NCI-H748 treated with DMSO at 0.1 percent for 48 hours (cell line): ENCODE data around the gene HSPG2.

ENCODE experiments used
- DNase-seq: peaks from one replicate; lab custom pipeline; 2025; lab: John Stamatoyannopoulos, UW

The HSPG2 gene

GRCh38 chr1:21879928-21880618 is 57.0 kb downstream of the HSPG2 start:
- DNase-seq, result no peak

DNA sequence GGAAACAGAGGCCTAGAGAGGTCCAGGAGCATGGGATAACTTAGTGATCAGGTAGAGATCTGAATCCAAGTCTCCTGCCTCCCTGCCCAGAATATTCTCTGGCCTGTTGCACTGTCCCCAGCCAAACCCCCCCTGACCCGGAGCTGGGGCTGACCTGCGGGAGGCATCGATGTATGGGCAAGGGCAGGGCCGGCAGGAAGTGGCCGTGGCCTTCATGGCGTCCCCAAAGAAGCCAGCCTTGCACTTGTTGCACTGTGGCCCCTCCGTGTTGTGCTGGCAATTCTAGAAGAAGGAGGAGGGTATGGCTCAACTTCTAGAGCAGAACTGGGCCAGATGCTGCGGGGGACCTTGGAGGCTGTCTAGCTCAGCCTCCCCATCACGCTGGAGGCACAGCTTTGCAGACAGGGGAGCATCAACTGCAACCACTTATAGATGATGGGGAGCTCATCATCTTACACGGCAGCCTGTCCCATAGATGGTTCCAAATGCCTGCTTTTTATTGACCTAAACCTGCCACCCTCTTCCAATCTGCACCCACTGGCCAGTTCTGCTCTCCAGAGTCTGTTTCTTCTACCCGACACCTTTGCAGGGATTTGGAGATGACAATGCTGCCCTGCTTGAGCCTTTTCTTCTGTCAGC is 58.2 kb downstream of the HSPG2 start:
- no peak for DNase-seq

GRCh38 chr1:21878009-21878773 is 58.9 kb downstream of the HSPG2 start:
- DNase-seq, result no peak

DNA sequence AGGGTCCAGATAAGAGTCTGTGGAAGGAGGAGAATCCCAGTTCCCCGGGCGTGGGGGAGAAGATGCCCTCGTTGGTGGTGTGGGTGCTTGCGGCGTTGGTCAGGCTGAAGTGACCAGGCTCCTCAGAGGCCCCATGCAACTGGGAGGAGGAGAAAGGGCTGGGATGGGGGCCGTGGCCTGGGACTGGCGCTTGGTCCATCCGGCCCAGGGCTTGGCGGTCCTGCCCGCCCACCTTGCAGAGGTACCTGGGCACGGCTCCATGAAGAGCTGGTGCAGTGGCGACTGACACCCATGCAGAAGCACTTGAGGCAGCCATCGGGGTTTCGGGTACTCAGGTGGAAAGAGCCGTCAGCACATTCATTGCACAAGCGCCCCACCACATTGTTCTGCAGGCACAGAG is 60.8 kb downstream of the HSPG2 start:
- no peak for DNase-seq

GRCh38 chr1:21875621-21876063 is 61.5 kb downstream of the HSPG2 start:
- no peak for DNase-seq

GRCh38 chr1:21874778-21875547 is 62.1 kb downstream of the HSPG2 start:
- DNase-seq, result peak; percentile 12

DNA sequence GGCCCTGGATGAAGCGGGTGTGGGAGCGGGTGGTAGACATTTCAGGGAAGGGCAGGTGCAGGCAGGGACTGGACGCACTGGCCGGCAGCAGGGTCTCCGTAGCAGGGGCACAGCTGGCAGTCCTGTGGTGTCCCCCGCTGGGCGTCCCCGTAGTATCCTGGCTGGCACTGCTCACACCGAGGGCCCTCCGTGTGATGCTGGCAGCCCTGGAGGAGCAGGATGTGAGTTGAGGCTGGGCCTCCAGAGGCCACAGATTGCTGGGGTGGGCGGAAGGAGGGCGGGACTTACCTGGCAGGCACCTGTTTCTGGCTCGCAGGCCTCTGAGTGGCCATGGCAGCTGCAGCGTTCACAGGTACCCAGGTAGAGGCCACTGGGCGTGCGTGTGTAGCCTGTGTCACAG is 62.8 kb downstream of the HSPG2 start:
- no peak for DNase-seq

DNA sequence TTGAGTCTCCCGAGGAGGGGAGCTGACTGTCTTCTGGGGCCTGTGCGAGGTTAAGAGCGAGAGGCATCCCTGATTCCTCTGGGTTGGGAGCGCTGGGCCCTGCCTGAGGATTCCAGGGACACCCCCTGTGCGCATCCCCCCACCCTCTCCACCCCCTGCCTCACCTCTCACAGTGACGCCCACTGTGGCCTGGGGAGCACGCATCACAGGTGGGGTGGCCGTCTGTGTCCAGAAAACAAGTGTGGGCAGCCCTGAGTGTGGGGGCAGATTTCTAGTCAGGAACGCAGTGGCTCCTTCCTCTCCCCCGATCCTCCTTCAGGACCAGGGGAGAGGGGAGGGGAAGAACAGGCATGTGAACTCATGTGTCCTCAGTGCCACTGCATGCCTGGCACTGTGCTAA is 63.3 kb downstream of the HSPG2 start:
- no peak for DNase-seq

DNA sequence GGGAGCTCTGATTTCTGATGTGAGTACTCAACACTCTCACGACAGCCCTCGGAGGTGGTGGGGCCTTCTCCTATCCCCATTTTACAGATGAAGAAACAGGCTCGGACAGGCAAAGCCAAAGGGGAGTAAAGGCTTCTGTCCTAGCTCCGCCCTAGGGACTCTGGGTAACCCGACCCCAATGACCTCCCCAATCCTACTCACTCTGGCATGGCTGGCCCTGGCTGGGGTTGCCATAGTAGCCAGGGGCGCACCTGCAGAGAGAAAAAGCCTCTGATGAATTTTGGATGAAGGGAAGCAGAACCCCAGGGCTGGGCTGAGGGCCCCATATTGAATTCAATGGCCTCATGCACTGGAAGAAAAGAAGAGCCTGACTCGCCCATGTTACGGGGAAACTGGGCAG is 63.9 kb downstream of the HSPG2 start:
- DNase-seq, result no peak

- DNase-seq, result no peak
Measured at GRCh38 chr1:21872445-21873079, 64.5 kb downstream of the HSPG2 start.

- no peak for DNase-seq
Measured at GRCh38 chr1:21871943-21872342, 65.2 kb downstream of the HSPG2 start.

DNA sequence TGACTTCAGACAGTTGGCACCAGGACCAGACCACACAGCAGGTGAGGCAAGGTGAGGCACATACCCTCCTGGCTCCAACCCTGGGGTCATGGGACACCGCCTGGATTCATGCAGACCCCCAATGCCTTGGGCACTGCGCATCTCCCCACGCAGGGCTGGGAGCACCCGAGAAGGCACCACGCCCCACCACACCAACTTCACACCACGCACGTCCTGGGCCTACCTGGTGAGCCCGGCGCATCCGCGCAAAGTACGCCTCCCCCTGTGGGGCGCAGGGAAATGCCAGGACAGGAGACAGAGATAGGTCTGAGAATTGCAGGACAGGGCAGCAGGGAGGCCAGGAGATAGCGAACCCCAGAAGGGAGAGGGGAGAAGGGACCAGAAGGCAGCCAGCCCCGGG is 66.5 kb downstream of the HSPG2 start:
- no peak for DNase-seq

DNA sequence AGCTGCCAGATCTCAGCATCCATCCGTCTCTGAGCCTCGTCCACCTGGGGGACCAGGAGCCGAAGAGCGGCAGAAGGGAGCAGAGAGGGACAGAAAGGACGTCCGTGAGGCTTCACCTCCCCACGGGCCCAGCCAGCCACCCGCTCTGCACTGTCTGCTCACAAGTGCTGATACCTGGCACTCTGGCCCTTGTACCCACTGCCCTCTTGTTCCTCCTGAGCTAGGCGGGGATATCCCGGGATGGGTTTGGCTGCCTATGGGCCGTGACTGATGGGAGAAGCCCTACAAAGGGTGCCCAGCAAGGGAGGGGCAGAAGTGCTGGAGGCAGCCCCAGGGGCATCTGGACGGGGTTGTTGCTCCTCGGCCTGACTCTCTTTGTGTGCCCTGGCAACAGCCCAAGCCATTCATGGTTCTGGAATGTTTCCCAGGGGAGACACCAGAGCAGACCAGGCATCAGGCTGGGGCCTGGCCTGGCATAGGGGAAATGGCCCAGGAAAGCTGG is 67.4 kb downstream of the HSPG2 start:
- no peak for DNase-seq

GRCh38 chr1:21868941-21869454 is 68.1 kb downstream of the HSPG2 start:
- peak; percentile 61 for DNase-seq

DNA sequence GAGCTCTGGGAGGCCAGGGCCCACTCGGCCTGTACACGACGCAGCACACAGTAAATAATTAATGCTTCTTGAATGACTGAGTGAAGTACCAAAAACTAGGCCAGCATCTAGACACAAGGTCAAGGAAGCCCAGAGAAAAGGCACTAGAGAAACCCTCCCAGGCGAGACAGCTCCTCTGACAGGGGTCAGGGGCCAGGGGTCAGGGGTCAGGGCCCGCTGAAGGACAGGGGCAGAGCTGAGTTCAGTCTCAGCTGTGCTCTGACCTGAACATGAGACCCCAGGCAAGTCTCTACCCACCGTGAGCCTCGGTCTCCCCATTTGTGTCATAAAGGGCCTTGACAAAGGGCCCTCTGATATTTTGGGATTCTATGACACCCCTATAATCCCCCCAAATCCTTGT is 68.6 kb downstream of the HSPG2 start:
- no peak for DNase-seq

- no peak for DNase-seq
Measured at GRCh38 chr1:21867451-21867996, 69.6 kb downstream of the HSPG2 start.

DNA sequence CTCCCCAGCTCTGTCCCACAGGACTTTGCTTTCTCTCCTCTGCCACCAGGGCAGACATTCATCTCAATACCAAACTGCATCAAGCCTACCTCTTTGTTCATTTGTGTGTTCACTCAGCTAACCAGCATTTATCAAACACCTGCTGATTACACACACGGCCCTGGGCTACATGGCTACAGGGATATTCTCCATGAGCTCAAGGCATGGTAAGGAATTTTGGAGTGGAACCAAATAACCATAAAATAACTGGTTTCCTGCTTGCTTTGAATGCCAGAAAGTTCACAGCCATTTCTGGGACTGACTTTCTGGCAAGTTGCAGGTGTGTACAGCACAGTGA is 70.4 kb downstream of the HSPG2 start:
- no peak for DNase-seq

DNA sequence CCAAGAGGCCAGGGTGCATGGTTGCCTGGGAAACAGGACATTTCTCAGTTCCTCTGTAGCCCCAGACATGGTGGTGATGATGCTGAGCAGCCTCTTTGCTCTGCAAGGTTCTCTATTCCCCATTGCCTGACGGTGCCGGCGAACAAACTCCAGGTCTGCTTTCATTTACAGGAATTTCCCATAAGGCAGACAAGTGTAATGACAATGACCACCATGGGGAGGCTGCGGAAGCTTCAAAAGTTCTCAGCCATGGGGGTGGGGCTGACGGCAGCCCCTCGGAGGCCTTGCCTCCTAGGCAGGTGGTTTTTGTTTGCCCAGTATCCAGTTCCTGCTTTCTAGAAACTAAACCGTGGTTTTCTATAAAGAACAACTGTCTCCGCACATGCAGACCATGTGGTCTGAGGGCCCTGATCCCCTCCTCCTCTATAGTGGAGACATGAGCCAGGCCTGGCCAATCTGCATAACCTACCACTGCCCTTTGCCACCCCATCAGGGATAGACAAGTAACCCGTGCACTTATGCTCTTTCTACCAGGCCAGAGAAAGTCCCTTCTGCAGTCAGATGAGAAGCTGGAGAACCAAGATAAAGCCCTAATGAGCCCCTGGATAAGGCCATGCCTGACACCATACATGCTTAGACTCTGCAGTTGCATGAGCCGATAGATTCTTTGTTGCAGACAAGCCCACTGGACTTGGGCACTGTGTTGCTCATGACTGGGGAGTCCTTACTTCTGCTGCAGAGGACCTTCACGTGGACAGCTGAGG is 71.0 kb downstream of the HSPG2 start:
- no peak for DNase-seq

- DNase-seq, result no peak
Measured at GRCh38 chr1:21865609-21865942, 71.5 kb downstream of the HSPG2 start.

DNA sequence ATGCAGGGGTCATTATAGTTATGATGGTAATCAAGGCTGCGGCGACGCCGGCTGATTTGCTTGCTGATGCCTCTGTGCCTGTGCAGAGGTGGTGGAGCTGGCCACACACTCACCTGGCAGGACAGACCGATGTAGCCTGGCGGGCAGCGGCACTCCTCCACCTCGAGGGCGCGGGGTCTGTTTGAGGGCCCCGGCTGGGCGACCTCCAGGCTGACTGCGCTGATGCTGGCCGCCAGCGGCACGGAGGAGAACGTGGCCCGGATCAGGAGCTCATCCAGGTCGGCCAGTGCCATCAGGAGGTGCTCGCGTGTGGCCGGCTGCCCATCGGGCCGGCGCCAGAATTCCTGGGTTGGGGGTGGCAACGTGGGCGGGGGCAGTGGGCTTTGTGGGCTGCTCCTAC is 72.4 kb downstream of the HSPG2 start:
- no peak for DNase-seq

DNA sequence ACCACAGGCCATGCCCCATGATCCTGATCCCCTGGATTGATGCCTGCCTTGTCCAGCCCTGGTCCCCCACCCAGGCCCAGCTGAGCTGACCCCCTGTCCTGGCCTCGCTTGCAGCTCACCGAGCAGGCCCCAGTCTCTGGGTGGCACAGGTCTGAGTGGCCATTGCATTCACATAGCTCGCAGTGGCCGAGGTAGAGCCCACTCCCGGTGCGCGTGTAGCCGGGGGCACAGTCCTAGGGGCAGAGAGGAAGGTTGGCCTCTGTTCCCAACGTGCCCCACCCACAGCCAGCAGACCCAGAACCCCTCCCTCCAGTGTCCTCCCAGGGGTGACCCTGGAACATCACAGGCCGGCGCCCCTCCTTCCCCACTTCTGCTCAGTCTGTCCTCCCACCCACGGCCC is 73.1 kb downstream of the HSPG2 start:
- no peak for DNase-seq
